Mammary epithelial cell (primary cell): ENCODE results near the gene KCTD15.

Experiments
- EZH2 ChIP-seq: IDR thresholded peaks from 2 replicates; pipeline ENCODE4 v1.6.1; 2012; ENCODE audit warnings: low read length, inconsistent platforms, borderline replicate concordance
- TF ChIP-seq, protein P1 (sequence below), 2 donors: IDR thresholded peaks in 1 of 2; conservative IDR thresholded peaks in 1 of 2; 2 replicates each; pipeline ENCODE4 v1.5.1; 2011 to 2012; ENCODE audit warnings: inconsistent platforms in 2 of 2, low read length in 2 of 2, mild to moderate bottlenecking in 2 of 2, control low read depth in 1 of 2, low read depth in 1 of 2; ENCODE audit not compliant: insufficient read depth in 1 of 2; ENCODE audit errors: extremely low read depth in 1 of 2

DNA sequence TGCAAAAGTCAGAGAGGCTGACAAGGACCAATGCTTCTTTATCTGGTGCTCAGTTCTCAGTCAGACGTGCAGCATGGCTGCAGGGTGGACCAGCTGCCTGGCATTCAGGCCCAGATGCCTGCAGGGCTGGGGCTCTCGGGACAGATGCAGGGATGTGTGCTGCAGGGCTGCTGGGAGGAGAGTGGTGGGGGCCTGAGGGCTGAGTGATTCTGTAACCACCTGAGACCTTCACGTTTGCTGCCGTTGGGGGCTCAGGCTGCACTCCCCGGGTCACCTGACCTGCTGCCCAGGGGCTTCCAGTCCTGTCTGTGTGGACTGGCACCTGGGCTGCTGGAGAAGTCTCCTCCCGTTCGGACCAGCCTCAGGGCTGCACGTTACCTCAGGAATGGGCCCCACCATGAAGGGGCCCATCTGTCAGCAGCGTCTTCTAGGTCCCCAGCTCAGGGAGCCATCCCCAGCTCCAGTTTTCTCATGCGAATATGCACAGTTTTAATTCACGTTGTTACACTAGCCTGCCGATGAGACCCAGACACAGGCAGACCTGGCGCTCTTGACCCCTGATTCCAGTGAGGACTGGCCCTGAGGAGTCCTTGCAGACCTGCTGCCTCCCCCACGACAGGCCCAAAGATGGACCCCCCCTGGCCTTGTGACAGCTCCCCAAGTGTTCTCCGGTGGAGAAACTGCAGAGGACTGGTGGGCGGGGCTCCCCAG is 16.9 kb downstream of the KCTD15 start:
- TF ChIP-seq, protein P1, sequence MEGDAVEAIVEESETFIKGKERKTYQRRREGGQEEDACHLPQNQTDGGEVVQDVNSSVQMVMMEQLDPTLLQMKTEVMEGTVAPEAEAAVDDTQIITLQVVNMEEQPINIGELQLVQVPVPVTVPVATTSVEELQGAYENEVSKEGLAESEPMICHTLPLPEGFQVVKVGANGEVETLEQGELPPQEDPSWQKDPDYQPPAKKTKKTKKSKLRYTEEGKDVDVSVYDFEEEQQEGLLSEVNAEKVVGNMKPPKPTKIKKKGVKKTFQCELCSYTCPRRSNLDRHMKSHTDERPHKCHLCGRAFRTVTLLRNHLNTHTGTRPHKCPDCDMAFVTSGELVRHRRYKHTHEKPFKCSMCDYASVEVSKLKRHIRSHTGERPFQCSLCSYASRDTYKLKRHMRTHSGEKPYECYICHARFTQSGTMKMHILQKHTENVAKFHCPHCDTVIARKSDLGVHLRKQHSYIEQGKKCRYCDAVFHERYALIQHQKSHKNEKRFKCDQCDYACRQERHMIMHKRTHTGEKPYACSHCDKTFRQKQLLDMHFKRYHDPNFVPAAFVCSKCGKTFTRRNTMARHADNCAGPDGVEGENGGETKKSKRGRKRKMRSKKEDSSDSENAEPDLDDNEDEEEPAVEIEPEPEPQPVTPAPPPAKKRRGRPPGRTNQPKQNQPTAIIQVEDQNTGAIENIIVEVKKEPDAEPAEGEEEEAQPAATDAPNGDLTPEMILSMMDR (conservative IDR thresholded peaks at IDR 0.05 in 1 of 2, IDR thresholded peaks at IDR 0.05 in 1 of 2; ENCODE audit: extremely low read depth in 1 of 2, insufficient read depth in 1 of 2, low read depth in 1 of 2, low read length in 2 of 2) = no peak
- no peak for TF ChIP-seq EZH2
